NCI-H187 treated with DMSO at 0.1 percent for 48 hours (cell line): ENCODE measurements around the gene POLD1.
"Not testable (repeated sequence)": the region's sequence is repeated elsewhere in the genome, so short reads cannot be mapped to it uniquely, and the experiment has no call there.

Source experiments
- DNase-seq: peaks from one replicate; lab custom pipeline; 2025; lab: John Stamatoyannopoulos, UW

POLD1 gene

GRCh38 chr19:50383852-50384684 lies at the start of gene POLD1:
POLD1 (plus strand) TSS chr19:50384347; CDS start chr19:50398852, 14,505 bp downstream.
- DNase-seq = peak; percentile 94

- no peak for DNase-seq
These were observed 49.3 kb upstream of the POLD1 start for GRCh38 chr19:50334741-50335421.

DNA sequence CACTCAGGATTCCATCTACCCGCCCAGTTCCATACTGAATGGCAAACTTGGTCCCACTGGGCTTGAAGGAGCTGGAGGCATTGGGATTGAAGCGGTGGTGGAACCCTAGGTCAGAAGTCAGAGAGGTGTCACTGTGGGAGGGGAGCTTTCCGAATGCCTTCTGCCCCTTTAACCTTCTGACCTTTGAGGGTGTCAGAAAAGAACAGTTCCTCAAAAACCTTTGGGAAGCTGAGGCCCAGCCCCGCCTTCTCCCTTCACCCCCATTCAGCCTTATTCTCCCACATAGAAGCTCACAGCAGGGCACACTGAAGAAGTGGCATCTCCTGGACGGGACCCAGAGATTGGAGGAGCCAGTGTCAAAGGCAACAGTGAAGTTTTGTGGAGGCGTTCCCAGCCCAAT lies 47.1 kb upstream of the POLD1 start:
- DNase-seq = not testable (repeated sequence)

DNA sequence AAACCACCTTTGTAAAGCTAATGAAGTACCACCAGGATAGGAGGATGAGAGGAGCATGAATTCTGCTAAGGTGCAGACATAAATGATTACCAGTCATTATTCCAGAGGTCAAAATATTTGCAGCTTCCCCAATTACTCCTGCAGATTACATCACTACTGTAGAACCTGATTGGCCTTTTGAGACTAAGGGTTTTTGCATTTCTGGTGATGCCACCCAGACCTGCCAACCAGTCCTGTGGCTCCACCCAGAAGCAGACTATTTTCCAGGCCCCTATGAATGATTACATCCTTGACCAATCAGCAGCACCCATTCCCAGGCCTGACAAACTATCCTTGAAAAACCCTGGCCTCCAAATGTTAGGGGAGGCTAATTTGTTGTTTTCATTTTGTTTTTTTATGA lies 43.8 kb upstream of the POLD1 start:
- DNase-seq = no peak

- no peak for DNase-seq
These were observed 43.0 kb upstream of the POLD1 start for GRCh38 chr19:50341091-50341564.

DNA sequence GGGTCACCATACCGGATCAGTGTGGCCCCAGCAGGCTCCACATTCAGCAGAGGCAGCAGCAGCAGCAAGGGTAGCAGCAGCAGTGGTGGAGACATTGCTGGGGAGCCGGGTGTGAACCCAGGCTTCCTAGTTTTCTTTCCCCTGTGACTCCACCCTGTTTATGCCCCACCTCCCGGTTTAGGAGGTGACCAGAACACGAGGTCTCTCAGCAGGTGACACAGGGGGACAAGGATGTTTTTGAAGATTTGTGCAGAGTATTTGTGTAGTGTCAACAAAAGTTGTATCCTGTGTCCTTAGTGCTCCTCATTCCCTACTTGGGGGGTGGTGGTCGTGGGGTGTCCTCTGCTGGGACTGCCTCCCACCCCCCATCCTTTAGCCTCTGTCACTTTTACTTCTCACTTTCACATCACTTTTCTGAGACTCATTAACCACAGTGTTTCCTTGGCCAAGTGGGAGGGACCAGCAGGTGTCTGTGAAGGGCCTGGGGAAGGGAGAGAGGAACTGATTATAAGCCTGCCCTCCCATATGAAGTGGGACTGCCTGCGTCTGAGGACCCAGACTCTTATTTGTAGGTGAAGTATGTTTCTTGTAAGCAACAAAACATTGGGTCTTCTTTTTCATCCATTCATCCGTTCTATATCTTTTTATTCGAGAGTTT lies 39.4 kb upstream of the POLD1 start:
- DNase-seq = no peak

DNA sequence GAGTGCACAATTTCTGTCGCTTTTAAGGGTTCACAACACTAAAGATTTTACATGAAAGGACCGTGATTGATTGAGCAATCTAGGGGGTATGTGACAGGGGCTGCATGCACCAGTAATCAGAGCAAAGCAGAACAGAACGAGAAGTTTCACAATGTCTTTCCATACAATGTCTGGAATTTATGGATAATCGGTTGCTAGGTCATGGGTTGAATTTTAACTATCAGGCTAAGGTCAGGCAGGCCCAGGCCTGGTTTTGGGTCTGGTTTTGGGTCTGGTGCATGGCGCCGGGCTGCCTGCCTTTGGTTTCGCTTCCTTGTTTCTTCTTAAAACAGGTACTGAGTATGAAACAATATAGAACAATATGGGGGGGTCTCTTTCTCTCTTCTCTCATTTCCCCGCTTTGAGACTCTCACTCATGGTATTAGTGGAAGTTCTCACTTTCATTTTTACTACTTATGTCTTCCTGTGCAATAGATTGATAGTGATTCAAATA lies 37.0 kb upstream of the POLD1 start:
- DNase-seq = not testable (repeated sequence)

DNA sequence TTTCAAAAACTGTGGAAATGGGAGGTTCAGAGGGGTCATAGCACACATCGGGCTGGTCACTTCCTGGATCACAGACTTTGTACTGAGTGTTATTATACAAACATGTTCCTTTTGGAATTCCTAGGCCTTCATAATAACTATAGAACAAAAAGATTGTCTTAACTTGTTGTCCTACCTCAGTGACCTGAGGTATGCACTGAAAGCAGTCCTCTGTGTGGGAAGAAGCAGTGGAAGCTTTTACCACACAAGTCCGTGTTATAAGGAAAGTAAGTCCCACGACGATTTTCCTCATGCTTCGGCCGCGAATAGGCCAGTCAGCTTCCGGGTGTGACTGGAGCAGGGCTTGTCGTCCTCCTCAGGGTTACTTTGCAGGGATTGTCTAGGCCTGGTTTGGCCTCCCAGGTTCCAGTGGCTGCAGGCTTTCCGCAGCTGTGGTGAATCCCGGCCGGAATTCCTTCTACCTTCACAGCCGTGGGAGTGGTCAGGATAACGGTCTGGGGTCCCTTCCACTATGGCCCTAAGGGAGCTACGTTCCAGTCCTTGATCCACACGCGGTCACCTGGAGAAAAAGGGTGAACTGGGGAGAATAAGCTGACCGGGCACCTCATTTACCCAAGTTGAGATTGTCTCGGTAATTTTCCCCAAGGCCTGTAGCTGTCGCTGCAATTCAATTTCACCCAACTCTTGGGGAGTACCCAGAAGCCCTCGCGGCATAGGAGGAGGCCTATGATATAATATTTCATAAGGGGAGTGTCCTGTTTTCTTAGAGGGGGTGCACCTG lies 34.7 kb upstream of the POLD1 start:
- no peak for DNase-seq

DNA sequence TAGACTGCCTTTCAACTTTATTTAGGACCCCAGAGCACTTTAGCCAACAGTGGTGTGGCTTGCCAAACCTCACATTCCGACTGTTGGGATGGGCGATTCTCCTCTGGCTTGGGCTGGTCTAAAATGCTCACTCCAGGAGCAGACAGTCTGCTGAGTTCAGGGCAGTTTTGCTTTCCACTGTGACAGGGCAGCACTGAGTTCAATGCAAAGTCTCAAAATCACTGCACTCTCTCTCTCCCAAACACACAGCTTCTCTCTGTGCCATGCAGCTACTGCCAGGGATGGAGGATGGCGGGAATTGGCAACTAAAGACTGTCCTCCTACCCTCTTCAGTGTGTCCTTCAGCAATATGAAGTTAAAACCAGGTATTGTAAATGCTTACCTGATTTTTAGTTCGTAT lies 31.9 kb upstream of the POLD1 start:
- DNase-seq = no peak

- DNase-seq = not testable (repeated sequence)
These were observed 30.7 kb upstream of the POLD1 start for GRCh38 chr19:50353487-50353880.

- no peak for DNase-seq
These were observed 27.4 kb upstream of the POLD1 start for GRCh38 chr19:50356691-50357177.

DNA sequence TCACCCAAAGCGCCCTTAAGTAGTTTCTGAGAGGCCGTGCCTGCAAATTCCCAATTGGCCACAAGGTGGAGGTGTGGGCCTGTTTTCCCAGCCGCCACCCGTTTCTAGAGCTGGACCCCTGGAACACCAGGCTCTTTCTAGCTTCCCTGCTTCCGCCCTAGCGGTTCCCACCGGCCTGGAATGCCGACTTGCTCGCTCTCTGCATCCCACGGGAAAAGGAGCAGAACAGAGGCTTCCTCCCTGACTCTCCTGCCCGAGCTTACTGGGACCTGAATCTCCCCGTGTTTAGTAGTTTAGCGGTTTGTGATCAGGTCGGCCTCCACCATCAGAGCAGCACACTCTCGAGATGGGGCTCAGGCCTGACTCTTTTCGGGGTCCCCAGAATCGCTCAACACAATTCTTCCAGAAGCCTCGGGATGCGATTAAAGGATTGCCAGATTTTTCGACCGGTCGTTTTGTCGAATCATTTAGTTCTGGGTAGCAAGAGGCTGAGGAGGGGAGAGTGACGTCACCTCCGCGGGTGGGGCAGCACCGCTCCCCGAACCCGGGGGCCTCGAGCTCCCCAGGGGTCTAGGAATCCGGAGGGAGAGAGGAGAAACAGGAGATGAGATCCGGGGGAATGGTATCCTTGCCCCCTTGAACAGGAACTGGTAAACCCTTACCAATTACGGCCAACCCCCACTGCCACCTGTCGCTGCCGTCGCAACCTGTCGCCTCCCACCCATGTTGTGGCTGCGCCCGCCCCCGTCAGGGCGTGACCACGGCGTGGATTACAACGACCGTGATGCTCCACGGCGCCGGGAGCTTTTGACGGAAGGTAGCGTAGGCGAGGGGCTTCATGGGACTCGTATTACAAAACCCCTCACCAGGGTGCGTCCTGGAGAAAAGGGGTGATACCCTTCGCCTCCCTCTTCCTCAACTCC lies 26.7 kb upstream of the POLD1 start:
- DNase-seq = no peak

DNA sequence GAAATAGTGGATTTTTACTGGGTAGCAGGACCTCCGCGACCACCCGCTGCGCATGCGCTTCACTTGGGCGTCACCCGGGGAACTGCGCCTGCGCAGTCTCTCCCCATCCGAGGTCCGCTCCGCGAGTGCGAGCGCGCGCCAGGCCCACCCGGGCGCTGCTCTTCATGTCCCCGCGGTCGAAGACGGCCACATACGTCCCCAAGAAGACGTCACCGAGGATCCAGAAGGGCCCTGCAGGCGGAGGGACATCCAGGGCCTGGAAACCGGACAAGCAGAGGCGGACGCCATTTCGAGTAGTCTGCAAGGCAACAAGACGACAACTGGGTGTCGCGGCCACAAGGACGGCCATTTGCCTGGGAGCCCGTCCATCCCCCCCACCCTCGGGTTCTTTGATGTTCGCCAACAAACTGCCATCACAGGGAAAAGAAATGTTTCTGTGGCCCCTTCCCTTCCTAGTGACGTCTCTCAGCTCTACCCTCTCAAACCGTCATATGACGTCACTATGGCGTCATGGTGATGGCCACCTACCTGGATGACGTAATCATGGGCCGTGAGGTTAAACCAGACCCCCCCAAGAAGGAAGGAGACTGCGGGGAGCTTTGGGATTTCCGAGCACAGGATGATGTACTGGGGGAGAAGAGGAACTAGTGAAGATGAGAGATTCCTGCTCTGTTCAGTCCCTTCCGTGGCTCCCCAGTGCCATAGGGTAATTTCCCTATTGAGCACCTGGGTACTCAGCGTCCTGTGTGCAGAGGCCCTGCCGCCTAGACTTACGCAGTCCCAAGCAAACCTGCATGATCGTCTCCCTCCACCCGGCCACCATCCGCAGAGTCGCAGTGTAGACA lies 25.4 kb upstream of the POLD1 start:
- DNase-seq = no peak

DNA sequence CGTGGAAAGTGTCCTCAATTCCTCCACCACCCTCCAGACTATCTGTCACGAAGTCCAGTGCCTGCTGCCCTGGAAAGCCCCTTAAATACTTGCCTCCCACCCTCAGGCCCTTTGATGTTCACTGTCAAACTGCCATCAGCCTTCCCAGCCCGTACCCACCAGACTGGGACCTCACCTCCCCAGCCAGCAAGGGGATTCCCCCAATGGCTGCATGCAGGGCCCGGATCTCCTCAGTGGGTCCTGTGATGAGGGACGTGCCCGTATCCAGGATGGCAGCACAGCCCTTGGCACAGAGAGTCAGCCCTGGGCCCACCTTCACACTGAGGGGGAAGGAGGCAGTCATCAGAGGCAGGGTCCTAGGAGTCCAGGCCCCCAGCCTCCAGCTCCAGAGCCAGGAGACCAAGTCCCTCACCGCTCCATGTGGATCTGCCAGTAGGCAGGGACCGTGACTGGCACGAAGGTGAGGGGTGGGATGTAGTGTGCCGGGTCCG lies 24.8 kb upstream of the POLD1 start:
- DNase-seq = no peak

GRCh38 chr19:50361290-50362029 lies 22.7 kb upstream of the POLD1 start:
- DNase-seq = no peak

- no peak for DNase-seq
These were observed 22.1 kb upstream of the POLD1 start for GRCh38 chr19:50362030-50362412.

GRCh38 chr19:50362656-50363424 lies 21.3 kb upstream of the POLD1 start:
- DNase-seq = no peak
